K562 (cell line): ENCODE results near the gene CSAD. TPM values are rescaled to one million over a fixed set of nuclear protein-coding genes. Genes with fewer than 3 reads are reported as not detected.

ENCODE experiments used
- MXI1 ChIP-seq: IDR thresholded peaks from 2 replicates; pipeline ENCODE4 v1.6.1; 2011; ENCODE audit warnings: low read depth, mild to moderate bottlenecking, improper control_type of control experiment, low read length
- NFYB ChIP-seq: IDR thresholded peaks from 2 replicates; pipeline ENCODE4 v1.6.1; 2011; ENCODE audit warnings: mild to moderate bottlenecking, moderate library complexity; ENCODE audit not compliant: insufficient read length; ENCODE audit errors: extremely low read depth
- STAG1 ChIP-seq: sonication (generic); formaldehyde crosslinking; IDR thresholded peaks from 2 replicates; pipeline ENCODE4 v1.5.0; 2020; ENCODE audit warnings: missing genetic modification reagents, borderline replicate concordance
- polyA plus RNA-seq, 8 experiments: library from polyadenylated mRNA; depleted of rRNA in 4 of 8; stranded (reverse) in 5 of 8; unstranded in 3 of 8; fragments of >200 nt; fragmentation: Nextera tagmentation in 2 of 8; fragmentation: Illumina TruSeq in 1 of 8; extraction: Ambion mirVana in 2 of 8; extraction: Trizol in 1 of 8; gene quantifications; 2 replicates each; pipeline versions ENCODE4 v1.2.1 to v1.2.3, GENCODE V29; 2011 to 2014; ENCODE audit warnings: inconsistent platforms in 1 of 8, missing spikeins in 1 of 8
- total RNA-seq, 7 experiments: library from RNA; depleted of rRNA in 6 of 7; stranded (reverse); fragments of >200 nt in 6 of 7; fragmentation: Illumina TruSeq in 2 of 7; extraction: Trizol in 2 of 7; gene quantifications; 2 replicates each; pipeline versions ENCODE4 v1.2.1 to v1.2.3, GENCODE V29; 2011 to 2021; ENCODE audit warnings: low replicate concordance in 1 of 7
- TF ChIP-seq, protein P1 (sequence below), 3 experiments: fragments of 200-800 bp in 1 of 3; fragments of 250-450 bp in 1 of 3; fragments of 450-650 bp in 1 of 3; sonication (Bioruptor Pico) in 1 of 3; sonication (Bioruptor generic) in 1 of 3; formaldehyde crosslinking in 1 of 3; IDR thresholded peaks; 2 replicates each; pipeline versions ENCODE4 v1.6.1 to v1.8.0; 2016 to 2022; ENCODE audit warnings: mild to moderate bottlenecking in 2 of 3, missing genetic modification characterization in 2 of 3, missing compliant biosample characterization in 1 of 3, moderate library complexity in 1 of 3
- TF ChIP-seq, protein P2 (sequence below): sonication (generic); formaldehyde crosslinking; IDR thresholded peaks from 2 replicates; pipeline ENCODE4 v1.9.0; 2022; ENCODE audit warnings: mild to moderate bottlenecking, missing genetic modification reagents
- TF ChIP-seq, protein P3 (sequence below): fragments of 450-650 bp; IDR thresholded peaks from 2 replicates; pipeline ENCODE4 v1.6.1; 2016
- TF ChIP-seq, protein P4 (sequence below): fragments of 150-350 bp; IDR thresholded peaks from 2 replicates; pipeline ENCODE4 v1.6.1; 2014; ENCODE audit warnings: low read depth, mild to moderate bottlenecking, low read length, borderline replicate concordance
- TF ChIP-seq, protein P5 (sequence below): sonication (generic); formaldehyde crosslinking; IDR thresholded peaks from 2 replicates; pipeline ENCODE4 v1.8.1; 2023; ENCODE audit warnings: mild to moderate bottlenecking, missing genetic modification reagents
- TF ChIP-seq, protein P6 (sequence below), 2 experiments: IDR thresholded peaks; 2 replicates each; pipeline ENCODE4 v1.6.1; 2011; ENCODE audit warnings: borderline replicate concordance in 1 of 2, control low read depth in 1 of 2, low read depth in 1 of 2, low read length in 1 of 2, mild to moderate bottlenecking in 1 of 2, mixed read lengths in 1 of 2, moderate library complexity in 1 of 2; ENCODE audit not compliant: insufficient read depth in 1 of 2, insufficient read length in 1 of 2, poor library complexity in 1 of 2, severe bottlenecking in 1 of 2; ENCODE audit errors: extremely low read depth in 1 of 2

CSAD gene
- total and polyA plus RNA-seq, 9 of the 15 experiments (the other 6 are each of a cell fraction or from before 2014, with no cell fraction given): 1.8 to 19.6 (median 8.1) TPM

DNA sequence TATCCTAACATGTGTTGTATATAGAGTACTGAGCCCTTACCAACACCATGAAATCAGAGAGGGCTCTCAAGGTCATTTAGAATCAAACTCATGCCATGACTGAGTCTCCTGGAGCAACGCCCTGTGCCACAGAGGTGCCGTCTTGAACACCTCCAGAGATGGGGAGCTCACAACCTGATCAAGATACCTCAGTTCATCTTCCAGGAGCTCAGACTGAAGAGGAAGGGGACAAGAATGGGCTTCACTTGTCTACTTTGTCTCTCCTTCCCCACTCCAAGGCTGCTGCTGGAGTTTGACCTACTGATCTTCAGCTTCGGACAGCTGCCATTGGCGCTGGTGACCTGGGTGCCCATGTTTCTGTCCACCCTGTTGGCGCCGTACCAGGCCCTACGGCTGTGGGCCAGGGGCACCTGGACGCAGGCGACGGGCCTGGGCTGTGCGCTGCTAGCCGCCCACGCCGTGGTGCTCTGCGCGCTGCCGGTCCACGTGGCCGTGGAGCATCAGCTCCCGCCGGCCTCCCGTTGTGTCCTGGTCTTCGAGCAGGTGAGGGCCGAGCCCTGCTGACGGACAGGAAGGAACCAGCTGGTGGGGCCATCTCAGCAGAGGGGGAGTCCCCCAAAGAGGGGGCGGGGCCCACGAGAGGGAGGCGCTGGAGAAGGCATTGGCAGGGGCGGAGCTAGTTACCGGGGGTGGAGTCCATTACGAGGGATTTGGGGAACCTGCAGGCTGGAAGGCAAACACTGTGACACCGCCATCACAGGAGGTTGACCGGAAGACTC is 65.4 kb downstream of the CSAD start (continued):
- TF ChIP-seq, protein P1, sequence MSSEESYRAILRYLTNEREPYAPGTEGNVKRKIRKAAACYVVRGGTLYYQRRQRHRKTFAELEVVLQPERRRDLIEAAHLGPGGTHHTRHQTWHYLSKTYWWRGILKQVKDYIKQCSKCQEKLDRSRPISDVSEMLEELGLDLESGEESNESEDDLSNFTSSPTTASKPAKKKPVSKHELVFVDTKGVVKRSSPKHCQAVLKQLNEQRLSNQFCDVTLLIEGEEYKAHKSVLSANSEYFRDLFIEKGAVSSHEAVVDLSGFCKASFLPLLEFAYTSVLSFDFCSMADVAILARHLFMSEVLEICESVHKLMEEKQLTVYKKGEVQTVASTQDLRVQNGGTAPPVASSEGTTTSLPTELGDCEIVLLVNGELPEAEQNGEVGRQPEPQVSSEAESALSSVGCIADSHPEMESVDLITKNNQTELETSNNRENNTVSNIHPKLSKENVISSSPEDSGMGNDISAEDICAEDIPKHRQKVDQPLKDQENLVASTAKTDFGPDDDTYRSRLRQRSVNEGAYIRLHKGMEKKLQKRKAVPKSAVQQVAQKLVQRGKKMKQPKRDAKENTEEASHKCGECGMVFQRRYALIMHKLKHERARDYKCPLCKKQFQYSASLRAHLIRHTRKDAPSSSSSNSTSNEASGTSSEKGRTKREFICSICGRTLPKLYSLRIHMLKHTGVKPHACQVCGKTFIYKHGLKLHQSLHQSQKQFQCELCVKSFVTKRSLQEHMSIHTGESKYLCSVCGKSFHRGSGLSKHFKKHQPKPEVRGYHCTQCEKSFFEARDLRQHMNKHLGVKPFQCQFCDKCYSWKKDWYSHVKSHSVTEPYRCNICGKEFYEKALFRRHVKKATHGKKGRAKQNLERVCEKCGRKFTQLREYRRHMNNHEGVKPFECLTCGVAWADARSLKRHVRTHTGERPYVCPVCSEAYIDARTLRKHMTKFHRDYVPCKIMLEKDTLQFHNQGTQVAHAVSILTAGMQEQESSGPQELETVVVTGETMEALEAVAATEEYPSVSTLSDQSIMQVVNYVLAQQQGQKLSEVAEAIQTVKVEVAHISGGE (CRISPR knock-in tag; IDR thresholded peaks at IDR 0.05): peak in 1 of 3 experiments; percentile 55; a peak in 1 of 6 replicates
- TF ChIP-seq MXI1 (no peak), STAG1 (CRISPR knock-in tag) (no peak), NFYB (no peak)
- TF ChIP-seq, protein P2, sequence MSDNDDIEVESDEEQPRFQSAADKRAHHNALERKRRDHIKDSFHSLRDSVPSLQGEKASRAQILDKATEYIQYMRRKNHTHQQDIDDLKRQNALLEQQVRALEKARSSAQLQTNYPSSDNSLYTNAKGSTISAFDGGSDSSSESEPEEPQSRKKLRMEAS (CRISPR knock-in tag): peak; percentile 49; the same call in 1 of the 2 replicates
- TF ChIP-seq, protein P3, sequence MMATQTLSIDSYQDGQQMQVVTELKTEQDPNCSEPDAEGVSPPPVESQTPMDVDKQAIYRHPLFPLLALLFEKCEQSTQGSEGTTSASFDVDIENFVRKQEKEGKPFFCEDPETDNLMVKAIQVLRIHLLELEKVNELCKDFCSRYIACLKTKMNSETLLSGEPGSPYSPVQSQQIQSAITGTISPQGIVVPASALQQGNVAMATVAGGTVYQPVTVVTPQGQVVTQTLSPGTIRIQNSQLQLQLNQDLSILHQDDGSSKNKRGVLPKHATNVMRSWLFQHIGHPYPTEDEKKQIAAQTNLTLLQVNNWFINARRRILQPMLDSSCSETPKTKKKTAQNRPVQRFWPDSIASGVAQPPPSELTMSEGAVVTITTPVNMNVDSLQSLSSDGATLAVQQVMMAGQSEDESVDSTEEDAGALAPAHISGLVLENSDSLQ: peak; percentile 46; the same call in 1 of the 2 replicates
- TF ChIP-seq, protein P4, sequence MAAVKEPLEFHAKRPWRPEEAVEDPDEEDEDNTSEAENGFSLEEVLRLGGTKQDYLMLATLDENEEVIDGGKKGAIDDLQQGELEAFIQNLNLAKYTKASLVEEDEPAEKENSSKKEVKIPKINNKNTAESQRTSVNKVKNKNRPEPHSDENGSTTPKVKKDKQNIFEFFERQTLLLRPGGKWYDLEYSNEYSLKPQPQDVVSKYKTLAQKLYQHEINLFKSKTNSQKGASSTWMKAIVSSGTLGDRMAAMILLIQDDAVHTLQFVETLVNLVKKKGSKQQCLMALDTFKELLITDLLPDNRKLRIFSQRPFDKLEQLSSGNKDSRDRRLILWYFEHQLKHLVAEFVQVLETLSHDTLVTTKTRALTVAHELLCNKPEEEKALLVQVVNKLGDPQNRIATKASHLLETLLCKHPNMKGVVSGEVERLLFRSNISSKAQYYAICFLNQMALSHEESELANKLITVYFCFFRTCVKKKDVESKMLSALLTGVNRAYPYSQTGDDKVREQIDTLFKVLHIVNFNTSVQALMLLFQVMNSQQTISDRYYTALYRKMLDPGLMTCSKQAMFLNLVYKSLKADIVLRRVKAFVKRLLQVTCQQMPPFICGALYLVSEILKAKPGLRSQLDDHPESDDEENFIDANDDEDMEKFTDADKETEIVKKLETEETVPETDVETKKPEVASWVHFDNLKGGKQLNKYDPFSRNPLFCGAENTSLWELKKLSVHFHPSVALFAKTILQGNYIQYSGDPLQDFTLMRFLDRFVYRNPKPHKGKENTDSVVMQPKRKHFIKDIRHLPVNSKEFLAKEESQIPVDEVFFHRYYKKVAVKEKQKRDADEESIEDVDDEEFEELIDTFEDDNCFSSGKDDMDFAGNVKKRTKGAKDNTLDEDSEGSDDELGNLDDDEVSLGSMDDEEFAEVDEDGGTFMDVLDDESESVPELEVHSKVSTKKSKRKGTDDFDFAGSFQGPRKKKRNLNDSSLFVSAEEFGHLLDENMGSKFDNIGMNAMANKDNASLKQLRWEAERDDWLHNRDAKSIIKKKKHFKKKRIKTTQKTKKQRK: no peak
- TF ChIP-seq, protein P5, sequence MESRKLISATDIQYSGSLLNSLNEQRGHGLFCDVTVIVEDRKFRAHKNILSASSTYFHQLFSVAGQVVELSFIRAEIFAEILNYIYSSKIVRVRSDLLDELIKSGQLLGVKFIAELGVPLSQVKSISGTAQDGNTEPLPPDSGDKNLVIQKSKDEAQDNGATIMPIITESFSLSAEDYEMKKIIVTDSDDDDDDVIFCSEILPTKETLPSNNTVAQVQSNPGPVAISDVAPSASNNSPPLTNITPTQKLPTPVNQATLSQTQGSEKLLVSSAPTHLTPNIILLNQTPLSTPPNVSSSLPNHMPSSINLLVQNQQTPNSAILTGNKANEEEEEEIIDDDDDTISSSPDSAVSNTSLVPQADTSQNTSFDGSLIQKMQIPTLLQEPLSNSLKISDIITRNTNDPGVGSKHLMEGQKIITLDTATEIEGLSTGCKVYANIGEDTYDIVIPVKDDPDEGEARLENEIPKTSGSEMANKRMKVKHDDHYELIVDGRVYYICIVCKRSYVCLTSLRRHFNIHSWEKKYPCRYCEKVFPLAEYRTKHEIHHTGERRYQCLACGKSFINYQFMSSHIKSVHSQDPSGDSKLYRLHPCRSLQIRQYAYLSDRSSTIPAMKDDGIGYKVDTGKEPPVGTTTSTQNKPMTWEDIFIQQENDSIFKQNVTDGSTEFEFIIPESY (CRISPR knock-in tag): peak; percentile 68; the same call in 1 of the 2 replicates
- TF ChIP-seq, protein P6, sequence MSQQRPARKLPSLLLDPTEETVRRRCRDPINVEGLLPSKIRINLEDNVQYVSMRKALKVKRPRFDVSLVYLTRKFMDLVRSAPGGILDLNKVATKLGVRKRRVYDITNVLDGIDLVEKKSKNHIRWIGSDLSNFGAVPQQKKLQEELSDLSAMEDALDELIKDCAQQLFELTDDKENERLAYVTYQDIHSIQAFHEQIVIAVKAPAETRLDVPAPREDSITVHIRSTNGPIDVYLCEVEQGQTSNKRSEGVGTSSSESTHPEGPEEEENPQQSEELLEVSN (IDR thresholded peaks at IDR 0.05; ENCODE audit: borderline replicate concordance in 1 of 2, extremely low read depth in 1 of 2, insufficient read depth in 1 of 2, insufficient read length in 1 of 2, low read depth in 1 of 2, low read length in 1 of 2, poor library complexity in 1 of 2, severe bottlenecking in 1 of 2): peak in 1 of 2 experiments; percentile 13
- TF ChIP-seq, all 486 proteins: peak for 8
